ENCODE data around the gene NUDC.

DNA sequence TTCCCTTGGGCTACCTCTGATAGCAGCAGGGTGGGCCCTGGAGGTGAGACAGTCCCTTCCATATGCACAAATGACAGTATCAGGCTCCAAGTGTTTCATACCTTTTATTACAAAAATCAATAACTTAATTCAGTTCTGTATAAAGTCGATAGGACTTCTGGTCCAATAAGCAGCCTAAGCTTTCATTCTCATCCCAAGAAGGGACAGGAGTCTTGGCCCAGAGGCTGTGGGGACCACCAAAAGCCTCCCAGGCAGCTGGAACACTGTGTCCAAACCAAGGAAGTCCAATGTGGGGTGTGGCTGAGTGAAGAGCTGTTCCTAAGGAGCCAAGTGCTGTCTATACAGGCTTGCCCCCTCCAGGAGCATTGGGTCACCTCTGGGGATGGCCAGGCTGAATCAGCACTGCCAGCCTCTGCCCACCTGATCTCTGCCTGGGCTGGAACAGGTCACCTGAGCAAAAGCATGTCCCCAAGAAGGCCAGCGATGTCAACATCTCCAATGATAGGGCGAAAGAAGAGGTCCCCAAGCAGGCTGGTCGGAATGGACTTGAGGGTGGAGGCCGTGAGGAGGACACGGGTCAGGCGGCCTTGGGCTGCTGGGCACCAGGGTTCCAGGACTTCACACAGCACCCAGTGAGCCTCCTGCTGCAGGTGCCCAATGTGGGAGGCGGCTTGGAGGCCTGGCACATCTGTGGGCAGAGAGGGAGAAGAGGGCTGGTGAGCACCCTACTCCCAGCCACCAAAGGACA lies 10.0 kb upstream of the NUDC start:
- no peak for TF ChIP-seq POLR2A (IDR thresholded peaks at IDR 0.05)
- TF ChIP-seq, protein P1, sequence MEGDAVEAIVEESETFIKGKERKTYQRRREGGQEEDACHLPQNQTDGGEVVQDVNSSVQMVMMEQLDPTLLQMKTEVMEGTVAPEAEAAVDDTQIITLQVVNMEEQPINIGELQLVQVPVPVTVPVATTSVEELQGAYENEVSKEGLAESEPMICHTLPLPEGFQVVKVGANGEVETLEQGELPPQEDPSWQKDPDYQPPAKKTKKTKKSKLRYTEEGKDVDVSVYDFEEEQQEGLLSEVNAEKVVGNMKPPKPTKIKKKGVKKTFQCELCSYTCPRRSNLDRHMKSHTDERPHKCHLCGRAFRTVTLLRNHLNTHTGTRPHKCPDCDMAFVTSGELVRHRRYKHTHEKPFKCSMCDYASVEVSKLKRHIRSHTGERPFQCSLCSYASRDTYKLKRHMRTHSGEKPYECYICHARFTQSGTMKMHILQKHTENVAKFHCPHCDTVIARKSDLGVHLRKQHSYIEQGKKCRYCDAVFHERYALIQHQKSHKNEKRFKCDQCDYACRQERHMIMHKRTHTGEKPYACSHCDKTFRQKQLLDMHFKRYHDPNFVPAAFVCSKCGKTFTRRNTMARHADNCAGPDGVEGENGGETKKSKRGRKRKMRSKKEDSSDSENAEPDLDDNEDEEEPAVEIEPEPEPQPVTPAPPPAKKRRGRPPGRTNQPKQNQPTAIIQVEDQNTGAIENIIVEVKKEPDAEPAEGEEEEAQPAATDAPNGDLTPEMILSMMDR (IDR thresholded peaks at IDR 0.05 in 8 of 11, conservative IDR thresholded peaks at IDR 0.05 in 3 of 11) = no peak
